SHP77 (cell line): Measurements from ENCODE around the gene CER1.
"Not testable (repeated sequence)": the region's sequence is repeated elsewhere in the genome, so short reads cannot be mapped to it uniquely, and the experiment has no call there.

Experiments
- DNase-seq, 2 experiments: peaks; one replicate each; lab custom pipeline; 2025; lab: John Stamatoyannopoulos, UW

The CER1 gene

GRCh38 chr9:14715102-14715501 is 7.4 kb downstream of the CER1 start:
- DNase-seq, result no peak

GRCh38 chr9:14713187-14713767 is 9.3 kb downstream of the CER1 start:
- DNase-seq, result no peak

GRCh38 chr9:14710804-14711203 is 11.7 kb downstream of the CER1 start:
- no peak for DNase-seq

GRCh38 chr9:14706530-14707140 is 15.9 kb downstream of the CER1 start:
- DNase-seq, result no peak

GRCh38 chr9:14705079-14705478 is 17.5 kb downstream of the CER1 start:
- DNase-seq, result no peak

- DNase-seq, result no peak
Measured at GRCh38 chr9:14704281-14704680, 18.3 kb downstream of the CER1 start.

GRCh38 chr9:14702200-14702720 is 20.3 kb downstream of the CER1 start:
- DNase-seq, result no peak

GRCh38 chr9:14693251-14693861 is 29.2 kb downstream of the CER1 start, which contains the start of gene ZDHHC21:
ZDHHC21 (minus strand) TSS chr9:14693432; CDS start chr9:14674340, 19,092 bp downstream.
- DNase-seq, result peak; percentile 12 to 30

GRCh38 chr9:14692470-14693250 is 29.9 kb downstream of the CER1 start:
- no peak for DNase-seq

GRCh38 chr9:14690948-14691730 is 31.4 kb downstream of the CER1 start:
- no peak for DNase-seq

- no peak for DNase-seq
Measured at GRCh38 chr9:14687042-14687719, 35.4 kb downstream of the CER1 start.

GRCh38 chr9:14686168-14686567 is 36.4 kb downstream of the CER1 start:
- DNase-seq, result no peak

- not testable (repeated sequence) for DNase-seq
Measured at GRCh38 chr9:14682616-14683015, 39.9 kb downstream of the CER1 start.

GRCh38 chr9:14678776-14679175 is 43.8 kb downstream of the CER1 start:
- no peak for DNase-seq

GRCh38 chr9:14677872-14678271 is 44.7 kb downstream of the CER1 start:
- no peak for DNase-seq

GRCh38 chr9:14677396-14677795 is 45.1 kb downstream of the CER1 start:
- no peak for DNase-seq

- no peak for DNase-seq
Measured at GRCh38 chr9:14674630-14675029, 47.9 kb downstream of the CER1 start.

- DNase-seq, result no peak
Measured at GRCh38 chr9:14671377-14671776, 51.2 kb downstream of the CER1 start.

- no peak for DNase-seq
Measured at GRCh38 chr9:14670718-14671117, 51.8 kb downstream of the CER1 start.
